Measurements from ENCODE around the gene SP4. TPM values are rescaled to one million over a fixed set of nuclear protein-coding genes. Genes with fewer than 3 reads are reported as not detected.
"Not testable (repeated sequence)": the region's sequence is repeated elsewhere in the genome, so short reads cannot be mapped to it uniquely, and the experiment has no call there.

SP4 gene
- total RNA-seq, 3 donors from 2014 or later = 17.3 to 32.8 (median 23.0) TPM

GRCh38 chr7:21514062-21514461, 86.2 kb downstream of the SP4 start:
- DNase-seq (ENCODE audit: low spot score in 2 of 2) = no peak
- intact Hi-C loops (cut with DNase I; ENCODE audit: low total_unique reads) = no loop called here
- H3K36me3 ChIP-seq = no peaks in the 10 kb centered on the region
- TF ChIP-seq POLR2AphosphoS5 (IDR thresholded peaks at IDR 0.05) = no peak
- TF ChIP-seq POLR2A (IDR thresholded peaks at IDR 0.05) = no peak
- TF ChIP-seq, protein P1, sequence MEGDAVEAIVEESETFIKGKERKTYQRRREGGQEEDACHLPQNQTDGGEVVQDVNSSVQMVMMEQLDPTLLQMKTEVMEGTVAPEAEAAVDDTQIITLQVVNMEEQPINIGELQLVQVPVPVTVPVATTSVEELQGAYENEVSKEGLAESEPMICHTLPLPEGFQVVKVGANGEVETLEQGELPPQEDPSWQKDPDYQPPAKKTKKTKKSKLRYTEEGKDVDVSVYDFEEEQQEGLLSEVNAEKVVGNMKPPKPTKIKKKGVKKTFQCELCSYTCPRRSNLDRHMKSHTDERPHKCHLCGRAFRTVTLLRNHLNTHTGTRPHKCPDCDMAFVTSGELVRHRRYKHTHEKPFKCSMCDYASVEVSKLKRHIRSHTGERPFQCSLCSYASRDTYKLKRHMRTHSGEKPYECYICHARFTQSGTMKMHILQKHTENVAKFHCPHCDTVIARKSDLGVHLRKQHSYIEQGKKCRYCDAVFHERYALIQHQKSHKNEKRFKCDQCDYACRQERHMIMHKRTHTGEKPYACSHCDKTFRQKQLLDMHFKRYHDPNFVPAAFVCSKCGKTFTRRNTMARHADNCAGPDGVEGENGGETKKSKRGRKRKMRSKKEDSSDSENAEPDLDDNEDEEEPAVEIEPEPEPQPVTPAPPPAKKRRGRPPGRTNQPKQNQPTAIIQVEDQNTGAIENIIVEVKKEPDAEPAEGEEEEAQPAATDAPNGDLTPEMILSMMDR (IDR thresholded peaks at IDR 0.05) = no peak
- no peak overlapping the region for H3K4me3 ChIP-seq
- H3K27ac ChIP-seq = no peak overlapping the region
- no peaks in the 10 kb centered on the region for H3K9me3 ChIP-seq
- H3K27me3 ChIP-seq = no peaks in the 10 kb centered on the region
- H3K4me1 ChIP-seq = no peaks in the 10 kb centered on the region

DNA sequence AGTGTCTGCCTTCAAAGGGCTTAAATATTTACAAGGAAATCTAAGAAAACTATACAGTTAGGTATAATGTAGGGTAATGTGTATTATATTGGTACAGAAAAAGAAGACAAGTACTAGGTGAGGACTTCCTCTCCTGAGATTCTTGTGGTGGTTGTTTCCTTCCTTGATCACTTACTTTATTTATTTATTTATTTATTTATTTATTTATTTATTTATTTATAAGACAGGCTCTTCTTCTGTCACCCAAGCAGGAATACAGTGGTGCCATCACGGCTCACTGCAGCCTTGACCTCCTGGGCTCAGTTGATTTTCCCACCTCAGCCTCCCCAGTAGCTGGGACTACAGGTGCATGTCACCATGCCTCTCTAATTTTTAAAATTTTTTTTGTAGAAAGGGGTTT, 96.8 kb downstream of the SP4 start:
- Histone ChIP-seq H3K9me3 (peaks cover 0 to 4% of the 10 kb centered on the region in 2 donors), H3K27ac (no peak overlapping the region), H3K4me1 (no peaks in the 10 kb centered on the region), H3K36me3 (no peaks in the 10 kb centered on the region), H3K4me3 (no peak overlapping the region), H3K27me3 (no peaks in the 10 kb centered on the region)
- intact Hi-C loops (cut with DNase I; ENCODE audit: low total_unique reads) = no loop called here
- no peak for TF ChIP-seq POLR2AphosphoS5 (IDR thresholded peaks at IDR 0.05)
- no peak for TF ChIP-seq POLR2A (IDR thresholded peaks at IDR 0.05)
- TF ChIP-seq, protein P1 (IDR thresholded peaks at IDR 0.05) = no peak
- no peak for DNase-seq (ENCODE audit: low spot score in 2 of 2)

DNA sequence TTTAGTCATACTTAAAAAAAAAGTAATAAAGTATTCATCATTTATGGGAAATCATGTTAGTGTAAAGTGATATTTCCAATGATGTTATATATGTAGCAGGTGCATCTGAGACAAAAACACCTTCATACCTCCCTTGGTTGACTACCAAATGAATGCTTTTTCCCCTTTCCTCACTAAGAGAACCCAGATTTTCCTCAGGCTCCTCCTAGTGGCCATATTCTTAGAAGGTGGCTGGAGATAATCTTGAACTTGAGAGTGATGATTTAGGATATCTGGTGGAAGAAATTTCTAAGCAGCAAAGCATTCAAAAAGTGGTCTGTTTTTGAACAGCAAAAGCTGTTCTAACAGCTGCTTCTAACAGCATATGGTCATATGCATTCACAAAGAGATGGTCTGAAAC, 98.1 kb downstream of the SP4 start:
- Histone ChIP-seq H3K36me3 (no peaks in the 10 kb centered on the region), H3K9me3 (peaks cover 0 to 4% of the 10 kb centered on the region in 2 donors), H3K4me3 (no peak overlapping the region), H3K27ac (no peak overlapping the region), H3K4me1 (no peaks in the 10 kb centered on the region), H3K27me3 (no peaks in the 10 kb centered on the region)
- no peak for DNase-seq (ENCODE audit: low spot score in 2 of 2)
- intact Hi-C loops (cut with DNase I; ENCODE audit: low total_unique reads) = no loop called here
- TF ChIP-seq, protein P1 (IDR thresholded peaks at IDR 0.05) = peak in 1 of 3 donors; percentile 17
- TF ChIP-seq POLR2AphosphoS5 (IDR thresholded peaks at IDR 0.05) (no peak), POLR2A (IDR thresholded peaks at IDR 0.05) (no peak)

- intact Hi-C loops (cut with DNase I; ENCODE audit: low total_unique reads) = no loop called here
- Histone ChIP-seq H3K36me3 (no peaks in the 10 kb centered on the region), H3K4me3 (no peak overlapping the region), H3K27me3 (no peaks in the 10 kb centered on the region), H3K9me3 (peaks cover 0 to 4% of the 10 kb centered on the region in 2 donors), H3K27ac (no peak overlapping the region), H3K4me1 (no peaks in the 10 kb centered on the region)
- DNase-seq (ENCODE audit: low spot score in 2 of 2) = no peak
- TF ChIP-seq, protein P1 (IDR thresholded peaks at IDR 0.05) = no peak
- no peak for TF ChIP-seq POLR2A (IDR thresholded peaks at IDR 0.05)
- no peak for TF ChIP-seq POLR2AphosphoS5 (IDR thresholded peaks at IDR 0.05)
Observed at GRCh38 chr7:21526448-21526847, 98.6 kb downstream of the SP4 start.

DNA sequence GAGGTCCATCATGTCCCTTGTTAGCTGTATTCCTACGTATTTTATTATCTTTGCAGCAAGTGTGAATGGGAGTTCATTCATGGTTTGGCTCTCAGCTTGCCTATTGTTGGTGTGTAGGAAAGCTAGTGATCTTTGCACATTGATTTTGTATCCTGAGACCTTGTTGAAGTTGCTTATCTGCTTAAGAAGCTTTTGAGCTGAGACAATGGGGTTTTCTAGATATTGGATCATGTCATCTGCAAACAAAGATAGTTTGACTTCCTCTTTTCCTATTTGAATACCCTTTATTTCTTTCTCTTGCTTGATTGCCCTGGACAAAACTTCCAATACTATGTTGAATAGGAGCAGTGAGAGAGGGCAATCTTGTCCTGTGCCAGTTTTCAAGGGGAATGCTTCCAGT, 104.6 kb downstream of the SP4 start:
- DNase-seq (ENCODE audit: low spot score in 2 of 2); intact Hi-C loops (cut with DNase I; ENCODE audit: low total_unique reads); H3K36me3 ChIP-seq; H3K27me3 ChIP-seq; H3K27ac ChIP-seq; H3K4me3 ChIP-seq; H3K9me3 ChIP-seq; H3K4me1 ChIP-seq: not testable (repeated sequence)

GRCh38 chr7:21533646-21534045, 105.8 kb downstream of the SP4 start:
- H3K36me3 ChIP-seq; H3K27me3 ChIP-seq; H3K9me3 ChIP-seq; intact Hi-C loops (cut with DNase I; ENCODE audit: low total_unique reads); DNase-seq (ENCODE audit: low spot score in 2 of 2); H3K27ac ChIP-seq; H3K4me1 ChIP-seq; H3K4me3 ChIP-seq: not testable (repeated sequence)

GRCh38 chr7:21536445-21537118, 108.7 kb downstream of the SP4 start:
- H3K4me1 ChIP-seq; H3K9me3 ChIP-seq; DNase-seq (ENCODE audit: low spot score in 2 of 2); H3K36me3 ChIP-seq; intact Hi-C loops (cut with DNase I; ENCODE audit: low total_unique reads); H3K27ac ChIP-seq; H3K27me3 ChIP-seq; H3K4me3 ChIP-seq: not testable (repeated sequence)
